K562 (cell line): ENCODE measurements around the gene QRFP. TPM values are rescaled to one million over a fixed set of nuclear protein-coding genes. Genes with fewer than 3 reads are reported as not detected.
A peak's percentile ranks its signal among the peaks of the same experiment; 100 is the strongest.

Experiments
- ATAC-seq: fragments of 200-7000 bp; cut with Tn5 transposase; 3 replicates; pipeline ENCODE4 v1.9.1; 2020; ENCODE audit warnings: moderate library complexity
- BruUV-seq: library from RNA; stranded (reverse); fragments of 400-500 nt; replicated peaks from 2 replicates; lab custom pipeline; 2021; lab: Mats Ljungman, UMichigan
- CTCF ChIA-PET: fragments of 300-600 bp; formaldehyde crosslinking; extraction: SDS; loops from one replicate; lab custom pipeline; 2021; ENCODE audit warnings: low intra/inter-chr PET ratio; lab: Yijun Ruan, JAX
- POLR2A ChIA-PET: fragments of 300-600, 350-650 bp; sonication (Branson Sonifier 250); formaldehyde crosslinking; extraction: SDS; loops from one replicate; lab custom pipeline; 2021; ENCODE audit warnings: antibody characterized with exemption, inconsistent platforms; lab: Yijun Ruan, JAX
- DNase-seq, 4 experiments: peaks; one replicate each; pipeline versions ENCODE4 v3.0.0 to v3.0.0-alpha.2; 2011 to 2018; ENCODE audit warnings: low spot score in 3 of 4, mixed read lengths in 3 of 4; ENCODE audit errors: extremely low read depth in 1 of 4
- FAIRE-seq: peaks from 2 replicates; lab custom pipeline; 2011; peaks lifted over from hg19 to GRCh38; lab: Jason Lieb, UNC
- H2AFZ ChIP-seq: 2 replicates; pipeline ENCODE4 v1.6.0; 2011; ENCODE audit warnings: low read depth, low read length, control low read depth, inconsistent platforms
- H3K27ac ChIP-seq: fragments of 200-600 bp; 3 replicates; pipeline ENCODE4 v1.8.0; 2011; ENCODE audit warnings: low read depth, mild to moderate bottlenecking, control low read depth, inconsistent platforms, low read length, moderate library complexity, mixed read lengths; ENCODE audit errors: extremely low read depth
- H3K27me3 ChIP-seq, 2 experiments: fragments of 300-600 bp in 1 of 2; 2 replicates in 1 of 2; 3 replicates in 1 of 2; pipeline versions ENCODE4 v1.6.0 to v1.8.0; 2011; ENCODE audit warnings: inconsistent platforms in 2 of 2, low read length in 2 of 2, mild to moderate bottlenecking in 1 of 2, mixed read lengths in 1 of 2, moderate library complexity in 1 of 2; ENCODE audit not compliant: control insufficient read depth in 2 of 2, insufficient read depth in 2 of 2
- H3K36me3 ChIP-seq: fragments of 300-600 bp; 3 replicates; pipeline ENCODE4 v1.8.0; 2011; ENCODE audit warnings: mild to moderate bottlenecking, low read length, inconsistent platforms; ENCODE audit not compliant: control insufficient read depth, insufficient read depth
- H3K4me1 ChIP-seq, 2 experiments: fragments of 200-600 bp in 1 of 2; replicated peaks in 1 of 2; 2 replicates in 1 of 2; 3 replicates in 1 of 2; pipeline versions ENCODE4 v1.5.1 to v1.8.0; 2011; ENCODE audit warnings: inconsistent platforms in 2 of 2, low read length in 2 of 2, mild to moderate bottlenecking in 1 of 2, mixed read lengths in 1 of 2, moderate library complexity in 1 of 2; ENCODE audit not compliant: control insufficient read depth in 2 of 2, insufficient read depth in 2 of 2
- H3K4me2 ChIP-seq: 2 replicates; pipeline ENCODE4 v1.6.1; 2011; ENCODE audit warnings: low read length, control low read depth, inconsistent platforms, mixed read lengths; ENCODE audit not compliant: insufficient read depth
- H3K4me3 ChIP-seq: fragments of 200-600 bp; sonication (generic), shearing (Covaris generic); 2 replicates; pipeline ENCODE4 v1.5.1; 2016; ENCODE audit warnings: control low read depth, inconsistent platforms
- H3K79me2 ChIP-seq: fragments of 200-600 bp; 3 replicates; pipeline ENCODE4 v1.8.0; 2011; ENCODE audit warnings: low read length, inconsistent platforms; ENCODE audit not compliant: control insufficient read depth, insufficient read depth
- H3K9ac ChIP-seq, 2 experiments: 2 replicates each; pipeline versions ENCODE4 v1.6.0 to v1.6.1; 2011; ENCODE audit warnings: low read depth in 2 of 2, low read length in 2 of 2, control low read depth in 1 of 2, inconsistent platforms in 1 of 2, mild to moderate bottlenecking in 1 of 2, mixed read lengths in 1 of 2; ENCODE audit not compliant: insufficient read depth in 1 of 2
- H3K9me1 ChIP-seq: one replicate; pipeline ENCODE4 v1.6.0; 2011; ENCODE audit warnings: inconsistent platforms, mild to moderate bottlenecking, low read length, moderate library complexity; ENCODE audit not compliant: control insufficient read depth, insufficient read depth
- H3K9me3 ChIP-seq: replicated peaks from 2 replicates; pipeline ENCODE4 v1.5.1; 2011; ENCODE audit warnings: low read depth, low read length, inconsistent platforms; ENCODE audit not compliant: control insufficient read depth, insufficient read depth
- H4K20me1 ChIP-seq: replicated peaks from 2 replicates; pipeline ENCODE4 v1.6.1; 2011; ENCODE audit warnings: low read length, inconsistent platforms, mixed read lengths; ENCODE audit not compliant: control insufficient read depth, insufficient read depth
- CC2D1A ChIP-seq: fragments of 450-650 bp; IDR thresholded peaks from 2 replicates; pipeline ENCODE4 v1.6.1; 2017; ENCODE audit warnings: mild to moderate bottlenecking
- MLX ChIP-seq, 2 experiments: fragments of 450-650 bp in 1 of 2; sonication (generic) in 1 of 2; formaldehyde crosslinking; conservative IDR thresholded peaks; 2 replicates each; pipeline versions ENCODE4 v1.4.0 to v1.8.1; 2020 to 2022; ENCODE audit warnings: mild to moderate bottlenecking in 1 of 2, missing genetic modification reagents in 1 of 2
- WGBS: fragments of 100-300 bp; shearing (Covaris generic); methylation state at CpG from one replicate; pipeline ENCODE4 v1.1.6; 2016; ENCODE audit warnings: low coverage, mixed read lengths; ENCODE audit not compliant: insufficient coverage; ENCODE audit errors: missing lambda C conversion rate; 5-methylcytosine and 5-hydroxymethylcytosine counted together
- in situ Hi-C: fragments of 300-500 bp; cut with MboI; formaldehyde crosslinking; loops from 4 replicates; pipeline ENCODE4 v1.15.0; 2018; ENCODE audit warnings: inconsistent platforms, mixed read lengths
- intact Hi-C: fragments of 100-400 bp; cut with micrococcal nuclease; formaldehyde crosslinking; loops from 2 replicates; pipeline ENCODE4 v1.14.2; 2022
- polyA plus RNA-seq, 8 experiments: library from polyadenylated mRNA; depleted of rRNA in 4 of 8; stranded (reverse) in 5 of 8; unstranded in 3 of 8; fragments of >200 nt; fragmentation: Nextera tagmentation in 2 of 8; fragmentation: Illumina TruSeq in 1 of 8; extraction: Ambion mirVana in 2 of 8; extraction: Trizol in 1 of 8; gene quantifications; 2 replicates each; pipeline versions ENCODE4 v1.2.1 to v1.2.3, GENCODE V29; 2011 to 2014; ENCODE audit warnings: inconsistent platforms in 1 of 8, missing spikeins in 1 of 8
- total RNA-seq, 7 experiments: library from RNA; depleted of rRNA in 6 of 7; stranded (reverse); fragments of >200 nt in 6 of 7; fragmentation: Illumina TruSeq in 2 of 7; extraction: Trizol in 2 of 7; gene quantifications; 2 replicates each; pipeline versions ENCODE4 v1.2.1 to v1.2.3, GENCODE V29; 2011 to 2021; ENCODE audit warnings: low replicate concordance in 1 of 7

QRFP gene
- total and polyA plus RNA-seq, 9 of the 15 experiments (the other 6 are each of a cell fraction or from before 2014, with no cell fraction given), result not detected

DNA sequence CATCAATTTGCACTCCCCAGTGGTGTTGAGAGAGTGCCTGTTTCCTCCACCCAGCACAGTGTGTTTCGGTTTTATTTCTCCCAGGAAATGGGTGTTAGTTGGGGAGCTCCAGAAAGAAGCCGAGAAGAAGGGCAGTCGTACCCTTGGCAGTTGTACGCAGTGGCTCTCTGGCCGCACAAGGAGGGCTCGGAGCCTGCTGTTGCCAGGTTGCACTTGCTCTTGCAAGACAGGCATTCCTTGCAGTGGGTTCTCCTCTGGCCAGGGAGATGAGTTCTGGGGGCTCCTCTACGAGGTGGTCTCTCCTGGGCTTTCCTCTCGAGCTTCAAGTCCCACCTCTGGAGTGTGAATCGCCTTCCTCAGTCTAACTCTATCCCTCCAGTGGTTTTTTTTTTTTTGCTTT is 29.1 kb downstream of the QRFP start:
- Histone ChIP-seq H3K9me3 (no peaks in the 10 kb centered on the region), H3K4me1 (peaks cover 0 to 4% of the 10 kb centered on the region in 2 experiments; a peak in 2 of 5 replicates), H3K27me3 (no peaks in the 10 kb centered on the region), H3K27ac (no peak overlapping the region), H3K36me3 (peaks cover 47% of the 10 kb centered on the region), H3K79me2 (no peaks in the 10 kb centered on the region), H3K9me1 (peaks cover 3% of the 10 kb centered on the region), H3K4me2 (no peak overlapping the region), H4K20me1 (peaks cover 55% of the 10 kb centered on the region), H3K4me3 (no peak overlapping the region), H2AFZ (no peak overlapping the region), H3K9ac (peak overlapping the region in 1 of 2 experiments; percentile 2; a peak in 2 of 4 replicates)
- peak in 1 of 4 experiments; percentile 50 for DNase-seq
- in situ Hi-C loops, result loop anchor here (10.0 kb wide), 1 partner anchor 413 kb away; no protein-coding TSS in a partner anchor
- no peak for FAIRE-seq
- peak in 1 of 2 experiments; percentile 90; a peak in 1 of 4 replicates for TF ChIP-seq MLX (CRISPR knock-in tag; conservative IDR thresholded peaks at IDR 0.05)
- no peak for TF ChIP-seq CC2D1A
- WGBS, result 86% methylated on average over 9 of the region's 9 CpGs
- BruUV-seq, result no TSS peak
- ChIA-PET CTCF (interaction anchor here (1.2 to 15.1 kb wide), 5 partner anchors 72 to 179 kb away, joined by 3 to 636 read pairs (median 135); partner anchors contain the start of gene FIBCD1), POLR2A (interaction anchor here (0.6 to 15.4 kb wide), 20 partner anchors 9 to 293 kb away, joined by 3 to 220 read pairs (median 4); partner anchors contain the start of gene NUP214)
- intact Hi-C loops, result loop anchor here (2.0 kb wide), 1 partner anchor 43 kb away; no protein-coding TSS in a partner anchor
- ATAC-seq, result no peak
